Endothelial cell of umbilical vein (primary cell): ENCODE data around the gene BIK. TPM values are rescaled to one million over a fixed set of nuclear protein-coding genes. Genes with fewer than 3 reads are reported as not detected.

Experiments used
- BruUV-seq: library from RNA; stranded (reverse); fragments of 400-500 nt; replicated peaks from 2 replicates; lab custom pipeline; 2021; lab: Mats Ljungman, UMichigan
- CTCF ChIA-PET: fragments of 300-600, 350-600 bp; sonication (Branson Sonifier 250); formaldehyde crosslinking; loops from one replicate; lab custom pipeline; 2021; ENCODE audit warnings: antibody characterized with exemption, inconsistent platforms; lab: Charles Lee
- POLR2A ChIA-PET: fragments of 300-600, 350-600 bp; sonication (Branson Sonifier 250); formaldehyde crosslinking; loops from one replicate; lab custom pipeline; 2021; ENCODE audit warnings: antibody characterized with exemption, inconsistent platforms; lab: Charles Lee
- DNase-seq: peaks from one replicate; pipeline ENCODE4 v3.0.0-alpha.2; 2011; ENCODE audit warnings: low read depth, low spot score
- FAIRE-seq: peaks from 2 replicates; lab custom pipeline; 2011; peaks lifted over from hg19 to GRCh38; lab: Jason Lieb, UNC
- H2AFZ ChIP-seq: 2 replicates; pipeline ENCODE4 v1.6.0; 2012; ENCODE audit warnings: low read depth, low read length, control low read depth, inconsistent platforms
- H3K27ac ChIP-seq: 2 replicates; pipeline ENCODE4 v1.5.1; 2011; ENCODE audit warnings: low read depth, mild to moderate bottlenecking, control low read depth, low read length, moderate library complexity; ENCODE audit not compliant: insufficient read depth
- H3K27me3 ChIP-seq, 2 experiments: 2 replicates each; pipeline versions ENCODE4 v1.6.0 to v1.6.1; 2011; ENCODE audit warnings: low read length in 2 of 2, mixed read lengths in 1 of 2; ENCODE audit not compliant: control insufficient read depth in 2 of 2, insufficient read depth in 2 of 2
- H3K36me3 ChIP-seq, 2 experiments: 2 replicates in 1 of 2; 3 replicates in 1 of 2; pipeline ENCODE4 v1.5.1; 2011; ENCODE audit warnings: low read length in 2 of 2, mild to moderate bottlenecking in 1 of 2, moderate library complexity in 1 of 2; ENCODE audit not compliant: control insufficient read depth in 2 of 2, insufficient read depth in 2 of 2; ENCODE audit errors: extremely low read depth in 1 of 2
- H3K4me1 ChIP-seq: 3 replicates; pipeline ENCODE4 v1.5.1; 2011; ENCODE audit warnings: mild to moderate bottlenecking, low read length; ENCODE audit not compliant: control insufficient read depth, insufficient read depth; ENCODE audit errors: extremely low read depth
- H3K4me2 ChIP-seq: 2 replicates; pipeline ENCODE4 v1.6.1; 2011; ENCODE audit warnings: low read length, control low read depth, mixed read lengths; ENCODE audit not compliant: insufficient read depth
- H3K4me3 ChIP-seq, 3 experiments: fragments of 200-600 bp in 1 of 3; sonication (generic), shearing (Covaris generic) in 1 of 3; replicated peaks in 1 of 3; 2 replicates each; pipeline ENCODE4 v1.5.1; 2011 to 2016; ENCODE audit warnings: control low read depth in 3 of 3, low read length in 3 of 3, mild to moderate bottlenecking in 2 of 3, inconsistent platforms in 1 of 3, low read depth in 1 of 3, moderate library complexity in 1 of 3; ENCODE audit not compliant: insufficient read depth in 1 of 3
- H3K79me2 ChIP-seq: 2 replicates; pipeline ENCODE4 v1.6.0; 2012; ENCODE audit warnings: low read length, inconsistent platforms; ENCODE audit not compliant: control insufficient read depth, insufficient read depth
- H3K9ac ChIP-seq: replicated peaks from 2 replicates; pipeline ENCODE3; 2011; ENCODE audit warnings: low read length, control low read depth; ENCODE audit not compliant: insufficient read depth; ENCODE audit errors: extremely low read depth
- H3K9me1 ChIP-seq: replicated peaks from 3 replicates; pipeline ENCODE4 v1.6.0; 2011; ENCODE audit warnings: mild to moderate bottlenecking, low read length; ENCODE audit not compliant: control insufficient read depth, insufficient read depth; ENCODE audit errors: extremely low read depth
- H3K9me3 ChIP-seq: replicated peaks from 2 replicates; pipeline ENCODE4 v1.5.1; 2012; ENCODE audit warnings: low read length, inconsistent platforms; ENCODE audit not compliant: control insufficient read depth, insufficient read depth
- H4K20me1 ChIP-seq: replicated peaks from 2 replicates; pipeline ENCODE3; 2011; ENCODE audit warnings: mild to moderate bottlenecking, low read length; ENCODE audit not compliant: control insufficient read depth, insufficient read depth; ENCODE audit errors: extremely low read depth
- CTCF ChIP-seq, 2 donors: IDR thresholded peaks; 1 replicate in 1 of 2; 2 replicates in 1 of 2; pipeline ENCODE4 v1.5.1; 2011; ENCODE audit warnings: low read length in 2 of 2, mild to moderate bottlenecking in 2 of 2, moderate library complexity in 2 of 2, control low read depth in 1 of 2, inconsistent platforms in 1 of 2, low read depth in 1 of 2; ENCODE audit not compliant: insufficient read depth in 1 of 2; ENCODE audit errors: extremely low read depth in 1 of 2
- EZH2 ChIP-seq: IDR thresholded peaks from 2 replicates; pipeline ENCODE4 v1.6.1; 2012; ENCODE audit warnings: borderline replicate concordance, low read depth, mild to moderate bottlenecking, moderate library complexity, low read length, inconsistent platforms; ENCODE audit not compliant: severe bottlenecking
- GATA2 ChIP-seq: IDR thresholded peaks from 2 replicates; pipeline ENCODE4 v1.7.0; 2011; ENCODE audit warnings: low read depth, mild to moderate bottlenecking, moderate library complexity, mixed read lengths, low read length; ENCODE audit not compliant: insufficient read length, insufficient read depth
- JUN ChIP-seq: IDR thresholded peaks from 2 replicates; pipeline ENCODE4 v1.6.1; 2011; ENCODE audit warnings: borderline replicate concordance, low read depth; ENCODE audit not compliant: insufficient read length, insufficient read depth
- MYC ChIP-seq: IDR thresholded peaks from one replicate; pipeline ENCODE4 v1.6.1; 2011; ENCODE audit warnings: mild to moderate bottlenecking, low read depth, low read length
- POLR2A ChIP-seq: IDR thresholded peaks from 2 replicates; pipeline ENCODE4 v1.6.1; 2012; ENCODE audit warnings: low read depth, mild to moderate bottlenecking, control low read depth, low read length
- dilution Hi-C: fragments of 300-500 bp; cut with MboI; formaldehyde crosslinking; loops from one replicate; pipeline ENCODE4 v1.15.0; 2019; ENCODE audit warnings: low sequenced_read_pairs; ENCODE audit not compliant: extremely low pct_ligation_motif_present
- intact Hi-C: fragments of 100-400 bp; cut with micrococcal nuclease; formaldehyde crosslinking; loops from one replicate; pipeline ENCODE4 v1.10.0; 2022
- polyA plus RNA-seq, 4 experiments: library from polyadenylated mRNA; depleted of rRNA in 3 of 4; stranded (reverse) in 3 of 4; unstranded in 1 of 4; fragments of >200 nt; gene quantifications; 2 replicates each; pipeline versions ENCODE4 v1.2.1 to v1.2.3, GENCODE V29; 2011 to 2012; ENCODE audit warnings: missing spikeins in 1 of 4
- total RNA-seq: library from RNA; stranded (reverse); gene quantifications from 2 replicates; pipeline ENCODE4 v1.2.3, GENCODE V29; 2021
- TF ChIP-seq, protein P1 (sequence below): IDR thresholded peaks from 2 replicates; pipeline ENCODE4 v1.6.1; 2011; ENCODE audit not compliant: insufficient read depth, insufficient read length

The BIK gene
- total and polyA plus RNA-seq, 2 donors (not counting 3 experiments of a cell fraction or from before 2014, with no cell fraction given): 0.49 to 0.95 TPM

- no peaks in the 10 kb centered on the region for H3K27me3 ChIP-seq
- H3K9me1 ChIP-seq: no peaks in the 10 kb centered on the region
- no peak overlapping the region for H3K4me2 ChIP-seq
- intact Hi-C loops: no loop called here
- ChIA-PET POLR2A (no interaction called here), CTCF (interaction anchor here (1.0 kb wide), 1 partner anchor 42 kb away, joined by 3 read pairs; no protein-coding TSS in a partner anchor)
- no peaks in the 10 kb centered on the region for H3K36me3 ChIP-seq
- no peaks in the 10 kb centered on the region for H3K79me2 ChIP-seq
- BruUV-seq: no TSS peak
- no peak overlapping the region for H3K27ac ChIP-seq
- dilution Hi-C loops: no loop called here
- no peaks in the 10 kb centered on the region for H4K20me1 ChIP-seq
- no peak overlapping the region for H3K4me3 ChIP-seq
- no peaks in the 10 kb centered on the region for H3K9me3 ChIP-seq
- H3K9ac ChIP-seq: no peak overlapping the region
- TF ChIP-seq MYC (no peak), CTCF (IDR thresholded peaks at IDR 0.05; ENCODE audit: extremely low read depth in 1 of 2, insufficient read depth in 1 of 2, low read depth in 1 of 2, low read length in 2 of 2) (no peak), POLR2A (no peak)
- TF ChIP-seq, protein P1, sequence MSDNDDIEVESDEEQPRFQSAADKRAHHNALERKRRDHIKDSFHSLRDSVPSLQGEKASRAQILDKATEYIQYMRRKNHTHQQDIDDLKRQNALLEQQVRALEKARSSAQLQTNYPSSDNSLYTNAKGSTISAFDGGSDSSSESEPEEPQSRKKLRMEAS: no peak
- no peak for FAIRE-seq
- no peak overlapping the region for H2AFZ ChIP-seq
- no peak for DNase-seq
- no peaks in the 10 kb centered on the region for H3K4me1 ChIP-seq
These were observed 16.5 kb upstream of the BIK start for GRCh38 chr22:43094085-43094484.

DNA sequence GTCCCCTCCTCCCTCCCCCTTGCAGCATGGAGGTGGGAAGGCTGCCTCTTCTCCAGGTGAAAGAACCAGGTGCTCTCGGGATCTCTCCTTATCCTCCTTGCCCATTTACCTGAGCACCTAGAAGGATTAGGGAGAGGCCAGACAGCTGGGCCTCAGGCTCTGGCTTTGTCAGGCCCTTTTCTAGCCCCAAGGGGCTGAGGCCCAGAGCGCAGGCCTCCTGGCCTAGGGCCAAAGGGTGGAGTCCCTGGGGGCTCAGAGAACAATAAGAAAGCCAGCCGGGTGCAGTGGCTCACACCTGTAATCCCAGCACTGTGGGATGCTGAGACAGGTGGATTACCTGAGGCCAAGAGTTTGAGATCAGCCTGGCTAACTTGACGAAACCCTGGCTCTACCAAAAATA is 16.0 kb upstream of the BIK start:
- no TSS peak for BruUV-seq

More for the DNA sequence above, 16.0 kb upstream of the BIK start:
- H3K4me3 ChIP-seq: no peak overlapping the region
- dilution Hi-C loops (no loop called here), intact Hi-C loops (no loop called here)
- DNase-seq (no peak), FAIRE-seq (no peak)
- no peaks in the 10 kb centered on the region for H3K4me1 ChIP-seq
- H3K9me3 ChIP-seq: no peaks in the 10 kb centered on the region
- H3K27me3 ChIP-seq: no peaks in the 10 kb centered on the region
- no peaks in the 10 kb centered on the region for H3K9me1 ChIP-seq
- H3K79me2 ChIP-seq: no peaks in the 10 kb centered on the region
- H3K27ac ChIP-seq: no peak overlapping the region
- no peak overlapping the region for H2AFZ ChIP-seq
- no peak overlapping the region for H3K4me2 ChIP-seq
- H3K9ac ChIP-seq: no peak overlapping the region
- ChIA-PET POLR2A (no interaction called here), CTCF (interaction anchor here (1.0 kb wide), 1 partner anchor 42 kb away, joined by 3 read pairs; no protein-coding TSS in a partner anchor)
- TF ChIP-seq GATA2 (no peak), EZH2 (no peak), JUN (no peak)
- no peaks in the 10 kb centered on the region for H3K36me3 ChIP-seq
- no peaks in the 10 kb centered on the region for H4K20me1 ChIP-seq
